GM23338 (cell line): Measurements from ENCODE around the gene CLDN9. TPM values are rescaled to one million over a fixed set of nuclear protein-coding genes. Genes with fewer than 3 reads are reported as not detected.

Experiments
- ATAC-seq: fragments of 200-7000 bp; cut with Tn5 transposase; 3 replicates; pipeline ENCODE4 v1.9.1; 2020
- DNase-seq: peaks from one replicate; pipeline ENCODE4 v3.0.0-alpha.2; 2015; ENCODE audit warnings: low spot score
- H2AFZ ChIP-seq: fragments of 200-600 bp; sonication (generic); 2 replicates; pipeline ENCODE4 v1.8.0; 2016; ENCODE audit warnings: antibody characterized with exemption, mild to moderate bottlenecking, moderate library complexity
- H3F3A ChIP-seq: fragments of 200-600 bp; sonication (generic); replicated peaks from 2 replicates; pipeline ENCODE4 v1.8.0; 2017; ENCODE audit warnings: antibody characterized with exemption, mixed run types, low read depth
- H3K27ac ChIP-seq: fragments of 200-600 bp; sonication (generic); 2 replicates; pipeline ENCODE4 v1.6.1; 2016; ENCODE audit warnings: low read depth
- H3K27me3 ChIP-seq: fragments of 200-600 bp; sonication (generic); 2 replicates; pipeline ENCODE4 v1.8.0; 2016; ENCODE audit warnings: mild to moderate bottlenecking, mixed run types, moderate library complexity; ENCODE audit not compliant: insufficient read depth
- H3K36me3 ChIP-seq: fragments of 200-600 bp; sonication (generic); 2 replicates; pipeline ENCODE4 v1.8.0; 2016; ENCODE audit warnings: mild to moderate bottlenecking; ENCODE audit not compliant: insufficient read depth
- H3K4me1 ChIP-seq: fragments of 200-600 bp; sonication (generic); 2 replicates; pipeline ENCODE4 v1.8.0; 2016; ENCODE audit warnings: mild to moderate bottlenecking, moderate library complexity; ENCODE audit not compliant: insufficient read depth
- H3K4me2 ChIP-seq: fragments of 200-600 bp; sonication (generic); 2 replicates; pipeline ENCODE4 v1.7.1; 2017; ENCODE audit warnings: mixed run types
- H3K4me3 ChIP-seq: fragments of 200-600 bp; sonication (generic); 2 replicates; pipeline ENCODE4 v1.6.1; 2016; ENCODE audit warnings: mixed run types
- H3K79me2 ChIP-seq: fragments of 200-600 bp; sonication (generic); replicated peaks from 2 replicates; pipeline ENCODE4 v1.8.0; 2017; ENCODE audit warnings: mild to moderate bottlenecking; ENCODE audit not compliant: insufficient read depth
- H3K9me2 ChIP-seq: fragments of 200-600 bp; sonication (generic); 2 replicates; pipeline ENCODE4 v1.8.0; 2017; ENCODE audit not compliant: insufficient read depth
- H4K20me1 ChIP-seq: fragments of 200-600 bp; sonication (generic); replicated peaks from 2 replicates; pipeline ENCODE4 v1.8.0; 2017; ENCODE audit warnings: mild to moderate bottlenecking; ENCODE audit not compliant: insufficient read depth
- H3K27ac Mint-ChIP-seq: 2 replicates; pipeline ENCODE4 v1.8.0; 2020; ENCODE audit warnings: inconsistent platforms, mild to moderate bottlenecking, moderate library complexity, mixed read lengths
- H3K27me3 Mint-ChIP-seq: 3 replicates; pipeline ENCODE4 v1.8.0; 2022; ENCODE audit warnings: low read depth, mild to moderate bottlenecking, moderate library complexity, mixed read lengths, inconsistent platforms; ENCODE audit not compliant: insufficient read depth, poor library complexity
- H3K36me3 Mint-ChIP-seq: 3 replicates; pipeline ENCODE4 v1.8.0; 2021; ENCODE audit warnings: low read depth, mild to moderate bottlenecking, inconsistent platforms, moderate library complexity, mixed read lengths
- H3K4me1 Mint-ChIP-seq: 3 replicates; pipeline ENCODE4 v1.8.0; 2020; ENCODE audit warnings: mild to moderate bottlenecking, inconsistent platforms, mixed read lengths
- H3K4me3 Mint-ChIP-seq: 3 replicates; pipeline ENCODE4 v1.8.0; 2021; ENCODE audit warnings: moderate library complexity, mild to moderate bottlenecking, inconsistent platforms, mixed read lengths
- H3K9me3 Mint-ChIP-seq: 3 replicates; pipeline ENCODE4 v1.8.0; 2020; ENCODE audit warnings: moderate library complexity, mild to moderate bottlenecking, inconsistent platforms, mixed read lengths
- CREB1 ChIP-seq: fragments of 250-450 bp; sonication (Bioruptor Pico); IDR thresholded peaks from 2 replicates; pipeline ENCODE4 v1.5.0; 2020; ENCODE audit warnings: low read depth, mild to moderate bottlenecking, moderate library complexity
- CTCF ChIP-seq, 2 experiments: fragments of 200-600 bp in 1 of 2; sonication (generic) in 1 of 2; conservative IDR thresholded peaks; 2 replicates each; pipeline versions ENCODE4 v1.5.1 to v1.6.1; 2016 to 2017; ENCODE audit warnings: antibody characterized with exemption in 2 of 2, low read depth in 2 of 2, mild to moderate bottlenecking in 2 of 2, moderate library complexity in 1 of 2
- ETS1 ChIP-seq: IDR thresholded peaks from 2 replicates; pipeline ENCODE4 v1.6.1; 2016; ENCODE audit warnings: antibody characterized with exemption
- EZH2 ChIP-seq: fragments of 200-600 bp; sonication (generic); IDR thresholded peaks from one replicate; pipeline ENCODE4 v1.8.0; 2017; ENCODE audit warnings: antibody characterized with exemption, mild to moderate bottlenecking, low read depth; ENCODE audit not compliant: unreplicated experiment
- EZH2phosphoT487 ChIP-seq: fragments of 200-600 bp; sonication (generic); IDR thresholded peaks from one replicate; pipeline ENCODE4 v1.8.1; 2018; ENCODE audit warnings: antibody characterized with exemption; ENCODE audit not compliant: unreplicated experiment
- JUNB ChIP-seq: IDR thresholded peaks from one replicate; pipeline ENCODE4 v1.6.1; 2016; ENCODE audit warnings: antibody characterized with exemption; ENCODE audit not compliant: unreplicated experiment
- NANOG ChIP-seq: IDR thresholded peaks from 2 replicates; pipeline ENCODE4 v1.6.1; 2016; ENCODE audit warnings: antibody characterized with exemption, borderline replicate concordance
- POLR2AphosphoS5 ChIP-seq: IDR thresholded peaks from 2 replicates; pipeline ENCODE4 v1.6.1; 2016; ENCODE audit warnings: antibody characterized with exemption, low read depth
- STAT1 ChIP-seq: IDR thresholded peaks from one replicate; pipeline ENCODE4 v1.6.1; 2016; ENCODE audit warnings: antibody characterized with exemption; ENCODE audit not compliant: unreplicated experiment
- ZNF114 ChIP-seq: fragments of 250-450 bp; sonication (Bioruptor Pico); IDR thresholded peaks from 2 replicates; pipeline ENCODE4 v1.5.0; 2020; ENCODE audit warnings: mild to moderate bottlenecking, moderate library complexity
- ZNF331 ChIP-seq: fragments of 250-450 bp; sonication (Bioruptor Pico); IDR thresholded peaks from 2 replicates; pipeline ENCODE4 v1.5.0; 2020; ENCODE audit warnings: low read depth, mild to moderate bottlenecking, moderate library complexity
- polyA plus RNA-seq: library from polyadenylated mRNA; unstranded; fragments of >200 nt; fragmentation: Nextera tagmentation; extraction: Ambion mirVana; gene quantifications from 2 replicates; pipeline ENCODE4 v1.2.1, GENCODE V29; 2016
- total RNA-seq: library from RNA; depleted of rRNA; stranded (reverse); fragments of >200 nt; shearing (Covaris generic); gene quantifications from 2 replicates; pipeline ENCODE4 v1.2.3, GENCODE V29; 2014
- TF ChIP-seq, protein P1 (sequence below): IDR thresholded peaks from one replicate; pipeline ENCODE4 v1.6.1; 2018; ENCODE audit warnings: antibody characterized with exemption; ENCODE audit not compliant: unreplicated experiment
- TF ChIP-seq, protein P2 (sequence below): fragments of 250-450 bp; sonication (Bioruptor Pico); IDR thresholded peaks from 2 replicates; pipeline ENCODE4 v1.5.0; 2020; ENCODE audit warnings: mild to moderate bottlenecking, moderate library complexity

CLDN9 gene
- total and polyA plus RNA-seq, 2 experiments from 2014 or later, result 1.8 to 3.0 TPM

DNA sequence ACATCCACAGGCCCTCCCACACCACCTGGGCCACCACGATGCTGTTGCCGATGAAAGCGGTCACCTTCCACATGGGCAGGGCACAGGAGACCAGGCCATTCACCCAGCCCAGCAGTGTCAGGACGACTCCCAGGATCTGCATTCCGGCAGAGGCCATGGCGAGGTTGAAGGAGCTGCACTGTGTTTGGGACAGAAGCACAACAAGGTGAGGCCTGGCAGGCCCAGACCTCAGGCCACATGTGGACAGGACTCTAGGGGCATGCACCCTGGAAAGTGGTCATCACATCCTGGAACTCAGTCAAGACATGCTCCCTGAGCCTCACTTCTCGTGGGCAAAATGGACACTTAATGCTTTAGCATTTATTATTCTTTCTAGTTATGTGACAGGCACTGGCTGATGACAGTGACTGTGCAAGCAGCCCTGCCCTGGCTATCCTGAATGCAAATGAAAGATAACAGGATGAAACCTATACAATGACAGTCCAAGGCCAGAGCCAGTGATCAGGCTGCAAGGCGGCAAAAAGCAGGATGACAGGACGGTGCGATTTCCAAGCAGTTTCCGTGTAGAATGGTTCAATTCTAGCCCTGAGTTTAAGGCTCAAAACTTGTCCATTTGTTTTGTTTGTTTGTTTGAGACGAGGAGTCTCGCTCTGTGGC is 3.3 kb downstream of the CLDN9 start:
- H3K9me2 ChIP-seq, result no peaks in the 10 kb centered on the region
- ATAC-seq (no peak), DNase-seq (no peak)
- H3K4me2 ChIP-seq, result peak overlapping the region; percentile 99
- peaks cover 28% of the 10 kb centered on the region for H3K79me2 ChIP-seq
- Mint-ChIP-seq H3K36me3 (peaks cover 34% of the 10 kb centered on the region), H3K27me3 (peaks cover 52% of the 10 kb centered on the region), H3K4me1 (peaks cover 53% of the 10 kb centered on the region), H3K9me3 (peaks cover 7% of the 10 kb centered on the region; the same call in 2 of the 3 replicates), H3K27ac (peak overlapping the region; percentile 81), H3K4me3 (peak overlapping the region; percentile 95)
- H4K20me1 ChIP-seq, result peaks cover 25% of the 10 kb centered on the region
- H3K27ac ChIP-seq, result no peak overlapping the region
- H3K36me3 ChIP-seq, result no peaks in the 10 kb centered on the region
- TF ChIP-seq CREB1 (CRISPR knock-in tag) (no peak), ZNF114 (CRISPR knock-in tag) (no peak), EZH2 (no peak), ZNF331 (no peak), STAT1 (no peak), NANOG (no peak), ETS1 (no peak), JUNB (no peak), POLR2AphosphoS5 (no peak), CTCF (conservative IDR thresholded peaks at IDR 0.05; ENCODE audit: low read depth in 2 of 2) (no peak), EZH2phosphoT487 (no peak)
- TF ChIP-seq, protein P1, sequence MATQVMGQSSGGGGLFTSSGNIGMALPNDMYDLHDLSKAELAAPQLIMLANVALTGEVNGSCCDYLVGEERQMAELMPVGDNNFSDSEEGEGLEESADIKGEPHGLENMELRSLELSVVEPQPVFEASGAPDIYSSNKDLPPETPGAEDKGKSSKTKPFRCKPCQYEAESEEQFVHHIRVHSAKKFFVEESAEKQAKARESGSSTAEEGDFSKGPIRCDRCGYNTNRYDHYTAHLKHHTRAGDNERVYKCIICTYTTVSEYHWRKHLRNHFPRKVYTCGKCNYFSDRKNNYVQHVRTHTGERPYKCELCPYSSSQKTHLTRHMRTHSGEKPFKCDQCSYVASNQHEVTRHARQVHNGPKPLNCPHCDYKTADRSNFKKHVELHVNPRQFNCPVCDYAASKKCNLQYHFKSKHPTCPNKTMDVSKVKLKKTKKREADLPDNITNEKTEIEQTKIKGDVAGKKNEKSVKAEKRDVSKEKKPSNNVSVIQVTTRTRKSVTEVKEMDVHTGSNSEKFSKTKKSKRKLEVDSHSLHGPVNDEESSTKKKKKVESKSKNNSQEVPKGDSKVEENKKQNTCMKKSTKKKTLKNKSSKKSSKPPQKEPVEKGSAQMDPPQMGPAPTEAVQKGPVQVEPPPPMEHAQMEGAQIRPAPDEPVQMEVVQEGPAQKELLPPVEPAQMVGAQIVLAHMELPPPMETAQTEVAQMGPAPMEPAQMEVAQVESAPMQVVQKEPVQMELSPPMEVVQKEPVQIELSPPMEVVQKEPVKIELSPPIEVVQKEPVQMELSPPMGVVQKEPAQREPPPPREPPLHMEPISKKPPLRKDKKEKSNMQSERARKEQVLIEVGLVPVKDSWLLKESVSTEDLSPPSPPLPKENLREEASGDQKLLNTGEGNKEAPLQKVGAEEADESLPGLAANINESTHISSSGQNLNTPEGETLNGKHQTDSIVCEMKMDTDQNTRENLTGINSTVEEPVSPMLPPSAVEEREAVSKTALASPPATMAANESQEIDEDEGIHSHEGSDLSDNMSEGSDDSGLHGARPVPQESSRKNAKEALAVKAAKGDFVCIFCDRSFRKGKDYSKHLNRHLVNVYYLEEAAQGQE, result no peak
- TF ChIP-seq, protein P2, sequence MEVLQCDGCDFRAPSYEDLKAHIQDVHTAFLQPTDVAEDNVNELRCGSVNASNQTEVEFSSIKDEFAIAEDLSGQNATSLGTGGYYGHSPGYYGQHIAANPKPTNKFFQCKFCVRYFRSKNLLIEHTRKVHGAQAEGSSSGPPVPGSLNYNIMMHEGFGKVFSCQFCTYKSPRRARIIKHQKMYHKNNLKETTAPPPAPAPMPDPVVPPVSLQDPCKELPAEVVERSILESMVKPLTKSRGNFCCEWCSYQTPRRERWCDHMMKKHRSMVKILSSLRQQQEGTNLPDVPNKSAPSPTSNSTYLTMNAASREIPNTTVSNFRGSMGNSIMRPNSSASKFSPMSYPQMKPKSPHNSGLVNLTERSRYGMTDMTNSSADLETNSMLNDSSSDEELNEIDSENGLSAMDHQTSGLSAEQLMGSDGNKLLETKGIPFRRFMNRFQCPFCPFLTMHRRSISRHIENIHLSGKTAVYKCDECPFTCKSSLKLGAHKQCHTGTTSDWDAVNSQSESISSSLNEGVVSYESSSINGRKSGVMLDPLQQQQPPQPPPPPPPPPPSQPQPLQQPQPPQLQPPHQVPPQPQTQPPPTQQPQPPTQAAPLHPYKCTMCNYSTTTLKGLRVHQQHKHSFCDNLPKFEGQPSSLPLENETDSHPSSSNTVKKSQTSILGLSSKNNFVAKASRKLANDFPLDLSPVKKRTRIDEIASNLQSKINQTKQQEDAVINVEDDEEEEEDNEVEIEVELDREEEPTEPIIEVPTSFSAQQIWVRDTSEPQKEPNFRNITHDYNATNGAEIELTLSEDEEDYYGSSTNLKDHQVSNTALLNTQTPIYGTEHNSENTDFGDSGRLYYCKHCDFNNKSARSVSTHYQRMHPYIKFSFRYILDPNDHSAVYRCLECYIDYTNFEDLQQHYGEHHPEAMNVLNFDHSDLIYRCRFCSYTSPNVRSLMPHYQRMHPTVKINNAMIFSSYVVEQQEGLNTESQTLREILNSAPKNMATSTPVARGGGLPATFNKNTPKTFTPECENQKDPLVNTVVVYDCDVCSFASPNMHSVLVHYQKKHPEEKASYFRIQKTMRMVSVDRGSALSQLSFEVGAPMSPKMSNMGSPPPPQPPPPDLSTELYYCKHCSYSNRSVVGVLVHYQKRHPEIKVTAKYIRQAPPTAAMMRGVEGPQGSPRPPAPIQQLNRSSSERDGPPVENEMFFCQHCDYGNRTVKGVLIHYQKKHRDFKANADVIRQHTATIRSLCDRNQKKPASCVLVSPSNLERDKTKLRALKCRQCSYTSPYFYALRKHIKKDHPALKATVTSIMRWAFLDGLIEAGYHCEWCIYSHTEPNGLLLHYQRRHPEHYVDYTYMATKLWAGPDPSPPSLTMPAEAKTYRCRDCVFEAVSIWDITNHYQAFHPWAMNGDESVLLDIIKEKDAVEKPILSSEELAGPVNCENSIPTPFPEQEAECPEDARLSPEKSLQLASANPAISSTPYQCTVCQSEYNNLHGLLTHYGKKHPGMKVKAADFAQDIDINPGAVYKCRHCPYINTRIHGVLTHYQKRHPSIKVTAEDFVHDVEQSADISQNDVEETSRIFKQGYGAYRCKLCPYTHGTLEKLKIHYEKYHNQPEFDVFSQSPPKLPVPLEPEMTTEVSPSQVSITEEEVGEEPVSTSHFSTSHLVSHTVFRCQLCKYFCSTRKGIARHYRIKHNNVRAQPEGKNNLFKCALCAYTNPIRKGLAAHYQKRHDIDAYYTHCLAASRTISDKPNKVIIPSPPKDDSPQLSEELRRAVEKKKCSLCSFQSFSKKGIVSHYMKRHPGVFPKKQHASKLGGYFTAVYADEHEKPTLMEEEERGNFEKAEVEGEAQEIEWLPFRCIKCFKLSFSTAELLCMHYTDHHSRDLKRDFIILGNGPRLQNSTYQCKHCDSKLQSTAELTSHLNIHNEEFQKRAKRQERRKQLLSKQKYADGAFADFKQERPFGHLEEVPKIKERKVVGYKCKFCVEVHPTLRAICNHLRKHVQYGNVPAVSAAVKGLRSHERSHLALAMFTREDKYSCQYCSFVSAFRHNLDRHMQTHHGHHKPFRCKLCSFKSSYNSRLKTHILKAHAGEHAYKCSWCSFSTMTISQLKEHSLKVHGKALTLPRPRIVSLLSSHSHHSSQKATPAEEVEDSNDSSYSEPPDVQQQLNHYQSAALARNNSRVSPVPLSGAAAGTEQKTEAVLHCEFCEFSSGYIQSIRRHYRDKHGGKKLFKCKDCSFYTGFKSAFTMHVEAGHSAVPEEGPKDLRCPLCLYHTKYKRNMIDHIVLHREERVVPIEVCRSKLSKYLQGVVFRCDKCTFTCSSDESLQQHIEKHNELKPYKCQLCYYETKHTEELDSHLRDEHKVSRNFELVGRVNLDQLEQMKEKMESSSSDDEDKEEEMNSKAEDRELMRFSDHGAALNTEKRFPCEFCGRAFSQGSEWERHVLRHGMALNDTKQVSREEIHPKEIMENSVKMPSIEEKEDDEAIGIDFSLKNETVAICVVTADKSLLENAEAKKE (CRISPR knock-in tag), result no peak
- peaks cover 11% of the 10 kb centered on the region for H3K27me3 ChIP-seq
- H3F3A ChIP-seq, result peaks cover 54% of the 10 kb centered on the region
- H3K4me1 ChIP-seq, result peaks cover 62% of the 10 kb centered on the region
- H2AFZ ChIP-seq, result no peak overlapping the region
- H3K4me3 ChIP-seq, result peak overlapping the region; percentile 34; the same call in 1 of the 2 replicates
